Effector memory CD4-positive, alpha-beta T cell (primary cell): ENCODE data around the gene TENM4.

Experiments used
- DNase-seq, 3 donors: peaks; one replicate each; pipeline ENCODE4 v3.0.0-alpha.2; 2020
- H3K27ac ChIP-seq: 2 replicates; pipeline ENCODE4 v1.7.0; 2013; ENCODE audit warnings: mild to moderate bottlenecking, low read length, moderate library complexity; ENCODE audit not compliant: insufficient read depth, poor library complexity, severe bottlenecking
- H3K27me3 ChIP-seq: replicated peaks from 2 replicates; pipeline ENCODE4 v1.7.0; 2013; ENCODE audit warnings: mild to moderate bottlenecking, low read length; ENCODE audit not compliant: insufficient read depth, control insufficient read depth, poor library complexity, severe bottlenecking
- H3K36me3 ChIP-seq: 2 replicates; pipeline ENCODE4 v1.7.0; 2013; ENCODE audit warnings: mild to moderate bottlenecking, low read length, moderate library complexity; ENCODE audit not compliant: control insufficient read depth, insufficient read depth
- H3K4me1 ChIP-seq: 2 replicates; pipeline ENCODE4 v1.7.0; 2013; ENCODE audit warnings: low read length, mild to moderate bottlenecking; ENCODE audit not compliant: control insufficient read depth, insufficient read depth, poor library complexity, severe bottlenecking
- H3K4me3 ChIP-seq: 2 replicates; pipeline ENCODE4 v1.7.0; 2013; ENCODE audit warnings: low read length, low read depth, mild to moderate bottlenecking; ENCODE audit not compliant: insufficient read depth, poor library complexity, severe bottlenecking
- H3K9me3 ChIP-seq: 2 replicates; pipeline ENCODE4 v1.7.0; 2013; ENCODE audit warnings: mild to moderate bottlenecking, low read length, moderate library complexity; ENCODE audit not compliant: control insufficient read depth

Gene TENM4

GRCh38 chr11:78946945-78947902, 493.6 kb downstream of the TENM4 start:
- H3K9me3 ChIP-seq = no peaks in the 10 kb centered on the region

GRCh38 chr11:78943841-78944240, 497.0 kb downstream of the TENM4 start:
- Histone ChIP-seq H3K4me1 (no peaks in the 10 kb centered on the region), H3K36me3 (no peaks in the 10 kb centered on the region), H3K4me3 (no peak overlapping the region), H3K27ac (no peak overlapping the region), H3K27me3 (no peaks in the 10 kb centered on the region), H3K9me3 (no peaks in the 10 kb centered on the region)
- no peak for DNase-seq

More at GRCh38 chr11:78946945-78947902, 493.6 kb downstream of the TENM4 start:
- H3K4me1 ChIP-seq = no peaks in the 10 kb centered on the region
- H3K36me3 ChIP-seq = no peaks in the 10 kb centered on the region
- no peak overlapping the region for H3K4me3 ChIP-seq
- H3K27me3 ChIP-seq = no peaks in the 10 kb centered on the region
- no peak overlapping the region for H3K27ac ChIP-seq
- no peak for DNase-seq

GRCh38 chr11:78943154-78943553, 497.7 kb downstream of the TENM4 start:
- Histone ChIP-seq H3K27ac (no peak overlapping the region), H3K27me3 (no peaks in the 10 kb centered on the region), H3K4me1 (no peaks in the 10 kb centered on the region), H3K9me3 (no peaks in the 10 kb centered on the region), H3K4me3 (no peak overlapping the region), H3K36me3 (no peaks in the 10 kb centered on the region)
- DNase-seq = no peak

- H3K9me3 ChIP-seq = no peaks in the 10 kb centered on the region
- H3K36me3 ChIP-seq = no peaks in the 10 kb centered on the region
- no peaks in the 10 kb centered on the region for H3K4me1 ChIP-seq
- no peak overlapping the region for H3K27ac ChIP-seq
- no peak overlapping the region for H3K4me3 ChIP-seq
- no peaks in the 10 kb centered on the region for H3K27me3 ChIP-seq
- DNase-seq = no peak
These were observed 499.5 kb downstream of the TENM4 start for GRCh38 chr11:78941226-78941851.

- Histone ChIP-seq H3K4me3 (no peak overlapping the region), H3K36me3 (no peaks in the 10 kb centered on the region), H3K27me3 (no peaks in the 10 kb centered on the region), H3K27ac (no peak overlapping the region), H3K9me3 (no peaks in the 10 kb centered on the region), H3K4me1 (no peaks in the 10 kb centered on the region)
- no peak for DNase-seq
These were observed 500.2 kb downstream of the TENM4 start for GRCh38 chr11:78940500-78941225.

- Histone ChIP-seq H3K27me3 (no peaks in the 10 kb centered on the region), H3K27ac (no peak overlapping the region)
These were observed 501.9 kb downstream of the TENM4 start for GRCh38 chr11:78938971-78939370.

GRCh38 chr11:78938036-78938435, 502.8 kb downstream of the TENM4 start:
- Histone ChIP-seq H3K4me1 (no peaks in the 10 kb centered on the region), H3K27me3 (no peaks in the 10 kb centered on the region), H3K9me3 (no peaks in the 10 kb centered on the region), H3K4me3 (no peak overlapping the region), H3K36me3 (no peaks in the 10 kb centered on the region), H3K27ac (no peak overlapping the region)
- DNase-seq = no peak

More at GRCh38 chr11:78938971-78939370, 501.9 kb downstream of the TENM4 start:
- H3K9me3 ChIP-seq = no peaks in the 10 kb centered on the region
- H3K4me1 ChIP-seq = no peaks in the 10 kb centered on the region
- no peak for DNase-seq
- H3K4me3 ChIP-seq = no peak overlapping the region
- no peaks in the 10 kb centered on the region for H3K36me3 ChIP-seq

- no peaks in the 10 kb centered on the region for H3K9me3 ChIP-seq
- no peak for DNase-seq
- H3K4me1 ChIP-seq = no peaks in the 10 kb centered on the region
- no peaks in the 10 kb centered on the region for H3K36me3 ChIP-seq
- H3K4me3 ChIP-seq = no peak overlapping the region
- H3K27me3 ChIP-seq = no peaks in the 10 kb centered on the region
- no peak overlapping the region for H3K27ac ChIP-seq
These were observed 505.3 kb downstream of the TENM4 start for GRCh38 chr11:78935398-78936068.

GRCh38 chr11:78933350-78933749, 507.5 kb downstream of the TENM4 start:
- no peaks in the 10 kb centered on the region for H3K36me3 ChIP-seq
- DNase-seq = no peak
- no peaks in the 10 kb centered on the region for H3K9me3 ChIP-seq
- no peak overlapping the region for H3K27ac ChIP-seq
- H3K4me1 ChIP-seq = no peaks in the 10 kb centered on the region
- no peaks in the 10 kb centered on the region for H3K27me3 ChIP-seq
- no peak overlapping the region for H3K4me3 ChIP-seq
